ENCODE results near the gene ZBTB16. TPM values are rescaled to one million over a fixed set of nuclear protein-coding genes. Genes with fewer than 3 reads are reported as not detected.

ZBTB16 gene
- total RNA-seq, 1 donor from 2014 or later = 0.54 TPM

GRCh38 chr11:114215428-114215827 is 155.9 kb downstream of the ZBTB16 start:
- no peaks in the 10 kb centered on the region for H3K9me3 Mint-ChIP-seq (ENCODE audit: unreplicated experiment)
- H3K36me3 Mint-ChIP-seq (ENCODE audit: low read depth, unreplicated experiment) = no peaks in the 10 kb centered on the region
- no peak overlapping the region for H3K27ac Mint-ChIP-seq (ENCODE audit: unreplicated experiment)
- H3K27me3 Mint-ChIP-seq (ENCODE audit: unreplicated experiment) = peaks cover 3% of the 10 kb centered on the region
- no peak for DNase-seq (ENCODE audit: low spot score)
- no peak overlapping the region for H3K4me3 Mint-ChIP-seq (ENCODE audit: unreplicated experiment)
- H3K4me1 Mint-ChIP-seq (ENCODE audit: unreplicated experiment) = peaks cover 20% of the 10 kb centered on the region
- TF ChIP-seq, protein P1, sequence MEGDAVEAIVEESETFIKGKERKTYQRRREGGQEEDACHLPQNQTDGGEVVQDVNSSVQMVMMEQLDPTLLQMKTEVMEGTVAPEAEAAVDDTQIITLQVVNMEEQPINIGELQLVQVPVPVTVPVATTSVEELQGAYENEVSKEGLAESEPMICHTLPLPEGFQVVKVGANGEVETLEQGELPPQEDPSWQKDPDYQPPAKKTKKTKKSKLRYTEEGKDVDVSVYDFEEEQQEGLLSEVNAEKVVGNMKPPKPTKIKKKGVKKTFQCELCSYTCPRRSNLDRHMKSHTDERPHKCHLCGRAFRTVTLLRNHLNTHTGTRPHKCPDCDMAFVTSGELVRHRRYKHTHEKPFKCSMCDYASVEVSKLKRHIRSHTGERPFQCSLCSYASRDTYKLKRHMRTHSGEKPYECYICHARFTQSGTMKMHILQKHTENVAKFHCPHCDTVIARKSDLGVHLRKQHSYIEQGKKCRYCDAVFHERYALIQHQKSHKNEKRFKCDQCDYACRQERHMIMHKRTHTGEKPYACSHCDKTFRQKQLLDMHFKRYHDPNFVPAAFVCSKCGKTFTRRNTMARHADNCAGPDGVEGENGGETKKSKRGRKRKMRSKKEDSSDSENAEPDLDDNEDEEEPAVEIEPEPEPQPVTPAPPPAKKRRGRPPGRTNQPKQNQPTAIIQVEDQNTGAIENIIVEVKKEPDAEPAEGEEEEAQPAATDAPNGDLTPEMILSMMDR (IDR thresholded peaks at IDR 0.05; ENCODE audit: unreplicated experiment) = no peak

DNA sequence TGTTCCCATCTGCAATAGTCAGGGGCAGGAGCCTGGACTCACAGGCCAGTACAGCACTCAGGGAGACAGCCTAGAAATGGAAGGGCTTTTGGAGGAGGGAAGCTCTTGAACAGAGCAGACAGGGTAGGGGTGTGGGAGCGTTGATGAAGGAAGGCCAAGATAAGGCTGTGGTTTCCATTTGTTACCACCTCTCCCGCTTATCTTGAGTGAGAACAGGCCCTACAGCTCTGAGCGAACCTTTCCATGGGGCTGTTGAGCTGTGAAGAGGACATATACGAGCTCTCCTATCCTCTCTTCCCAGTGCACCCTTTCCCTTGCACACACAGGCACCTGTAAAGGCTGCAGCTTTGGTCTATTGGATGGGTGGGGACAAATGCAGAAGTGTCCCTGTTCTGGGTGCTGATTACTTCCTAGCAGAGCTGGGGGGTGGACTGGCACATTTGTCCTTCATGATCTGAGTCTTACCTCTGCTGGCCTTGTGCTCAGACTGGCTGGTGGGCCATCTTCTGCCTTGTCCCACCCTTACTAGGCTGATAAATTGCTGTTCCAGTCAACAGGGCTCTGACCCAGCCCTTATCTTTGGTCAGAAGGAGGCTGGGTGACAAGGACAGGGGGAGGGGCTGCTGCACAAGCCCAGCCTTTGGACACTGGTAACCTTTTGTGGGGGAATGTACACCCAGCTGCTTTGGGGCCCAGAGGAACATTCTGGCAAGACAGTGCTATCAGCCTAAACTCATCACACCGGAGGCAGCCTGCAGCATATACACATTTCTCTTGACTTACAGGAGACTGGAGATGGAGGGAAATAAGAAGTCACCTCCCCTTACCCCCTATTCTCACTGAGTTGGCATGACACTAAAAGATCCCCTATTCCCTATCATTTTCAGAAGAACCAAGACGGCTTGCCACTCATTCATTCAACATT is 156.6 kb downstream of the ZBTB16 start:
- Mint-ChIP-seq H3K4me1 (ENCODE audit: unreplicated experiment) (peaks cover 22% of the 10 kb centered on the region), H3K9me3 (ENCODE audit: unreplicated experiment) (no peaks in the 10 kb centered on the region), H3K27me3 (ENCODE audit: unreplicated experiment) (peaks cover 3% of the 10 kb centered on the region), H3K27ac (ENCODE audit: unreplicated experiment) (no peak overlapping the region), H3K4me3 (ENCODE audit: unreplicated experiment) (no peak overlapping the region), H3K36me3 (ENCODE audit: low read depth, unreplicated experiment) (no peaks in the 10 kb centered on the region)
- TF ChIP-seq, protein P1 (IDR thresholded peaks at IDR 0.05; ENCODE audit: unreplicated experiment) = no peak
- no peak for DNase-seq (ENCODE audit: low spot score)

GRCh38 chr11:114216796-114217180 is 157.3 kb downstream of the ZBTB16 start:
- H3K27me3 Mint-ChIP-seq (ENCODE audit: unreplicated experiment) = peaks cover 3% of the 10 kb centered on the region
- TF ChIP-seq, protein P1 (IDR thresholded peaks at IDR 0.05; ENCODE audit: unreplicated experiment) = no peak
- H3K4me1 Mint-ChIP-seq (ENCODE audit: unreplicated experiment) = peaks cover 19% of the 10 kb centered on the region
- H3K4me3 Mint-ChIP-seq (ENCODE audit: unreplicated experiment) = no peak overlapping the region
- no peak overlapping the region for H3K27ac Mint-ChIP-seq (ENCODE audit: unreplicated experiment)
- H3K9me3 Mint-ChIP-seq (ENCODE audit: unreplicated experiment) = no peaks in the 10 kb centered on the region
- no peaks in the 10 kb centered on the region for H3K36me3 Mint-ChIP-seq (ENCODE audit: low read depth, unreplicated experiment)
- no peak for DNase-seq (ENCODE audit: low spot score)

DNA sequence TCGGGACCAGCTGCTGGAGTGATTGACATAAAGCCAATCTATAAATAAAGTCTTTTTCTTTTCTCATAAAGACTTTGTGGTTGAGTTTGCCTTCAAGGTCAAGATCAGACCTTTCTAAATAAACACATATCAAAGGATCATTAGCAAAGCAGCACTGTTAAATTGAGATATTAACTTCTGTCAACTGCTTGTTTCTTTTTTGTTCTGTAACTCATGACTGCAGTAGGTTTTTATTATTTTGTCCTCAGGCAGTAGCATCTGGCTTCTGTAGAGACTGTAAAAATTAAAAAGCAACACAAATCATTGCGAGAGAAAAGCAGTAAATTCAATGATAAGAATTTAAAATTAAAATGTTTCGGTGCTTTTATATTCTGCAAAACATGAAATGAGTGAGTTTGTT is 159.0 kb downstream of the ZBTB16 start:
- peaks cover 3% of the 10 kb centered on the region for H3K27me3 Mint-ChIP-seq (ENCODE audit: unreplicated experiment)
- TF ChIP-seq, protein P1 (IDR thresholded peaks at IDR 0.05; ENCODE audit: unreplicated experiment) = no peak

More for the DNA sequence above, 159.0 kb downstream of the ZBTB16 start:
- DNase-seq (ENCODE audit: low spot score) = no peak
- Mint-ChIP-seq H3K4me1 (ENCODE audit: unreplicated experiment) (peaks cover 11% of the 10 kb centered on the region), H3K36me3 (ENCODE audit: low read depth, unreplicated experiment) (no peaks in the 10 kb centered on the region), H3K4me3 (ENCODE audit: unreplicated experiment) (no peak overlapping the region), H3K9me3 (ENCODE audit: unreplicated experiment) (no peaks in the 10 kb centered on the region), H3K27ac (ENCODE audit: unreplicated experiment) (no peak overlapping the region)

Data from endothelial cell (in vitro differentiated cells).